ENCODE data around the gene SYCE1L.
"Not testable (repeated sequence)": the region's sequence is repeated elsewhere in the genome, so short reads cannot be mapped to it uniquely, and the experiment has no call there.

The SYCE1L gene

DNA sequence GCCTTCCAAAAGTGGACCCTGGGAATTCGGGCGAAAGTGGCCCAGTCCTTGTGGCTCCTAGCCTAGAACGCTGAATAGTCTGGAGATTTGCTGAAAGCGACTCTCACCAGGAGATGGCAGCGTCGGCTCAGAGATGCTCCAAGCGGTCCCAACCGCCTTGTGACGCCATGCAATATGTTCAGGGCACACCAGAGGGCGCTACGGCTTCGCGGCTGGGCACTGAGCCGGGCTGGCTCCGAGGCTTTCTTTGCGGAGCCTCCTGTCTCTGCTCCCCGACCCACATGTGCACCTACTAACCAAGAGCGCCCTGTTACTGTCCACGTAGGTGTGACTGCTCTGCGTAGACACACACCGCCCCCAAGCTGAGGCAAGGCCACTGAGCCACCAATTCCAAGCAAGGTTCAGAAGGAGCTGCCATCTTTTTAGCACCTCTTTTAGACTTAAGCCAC, 36.9 kb downstream of the SYCE1L start:
- in situ Hi-C loops (cut with MboI; ENCODE audit: low sequenced_read_pairs) = loop anchor here (10.0 kb wide), 1 partner anchor 349 kb away; no protein-coding TSS in a partner anchor

DNA sequence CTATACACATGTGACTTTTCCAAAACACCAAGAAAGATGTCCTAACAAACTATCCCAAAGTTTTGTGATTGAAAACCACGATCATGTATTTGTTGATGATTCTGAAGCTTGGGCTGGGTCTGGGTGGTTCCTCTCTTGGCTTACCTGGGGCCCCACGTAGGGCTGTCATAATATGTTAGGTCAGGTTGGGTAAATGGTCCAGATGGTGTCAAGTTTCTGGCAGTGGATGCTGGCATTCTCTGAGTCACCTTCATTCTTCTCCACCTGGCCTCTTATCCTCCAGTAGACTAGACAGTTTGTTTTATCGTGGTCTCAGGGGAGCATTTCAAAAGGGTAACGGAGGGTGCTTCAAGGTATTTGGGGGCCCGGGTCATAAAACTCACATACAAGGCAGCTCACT, 39.4 kb downstream of the SYCE1L start:
- in situ Hi-C loops (cut with MboI; ENCODE audit: low sequenced_read_pairs) = loop anchor here (10.0 kb wide), 1 partner anchor 346 kb away; no protein-coding TSS in a partner anchor

DNA sequence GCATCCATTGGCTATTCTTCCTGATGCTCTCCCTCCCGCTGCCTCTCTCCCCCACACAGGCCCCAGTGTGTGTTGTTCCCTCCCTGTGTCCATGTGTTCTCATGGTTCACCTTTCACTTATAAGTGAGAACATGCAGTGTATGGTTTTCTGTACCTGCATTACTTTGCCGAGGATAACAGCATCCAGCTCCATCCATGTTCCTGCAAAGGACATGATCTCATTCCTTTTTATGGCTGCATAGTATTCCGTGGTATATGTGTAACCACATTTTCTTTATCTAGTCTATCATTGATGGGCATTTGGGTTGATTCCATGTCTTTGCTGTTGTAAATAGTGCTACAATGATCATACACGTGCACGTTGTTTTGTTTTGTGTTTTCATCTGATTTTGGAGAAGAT, 43.3 kb downstream of the SYCE1L start:
- in situ Hi-C loops (cut with MboI; ENCODE audit: low sequenced_read_pairs) = not testable (repeated sequence)

DNA sequence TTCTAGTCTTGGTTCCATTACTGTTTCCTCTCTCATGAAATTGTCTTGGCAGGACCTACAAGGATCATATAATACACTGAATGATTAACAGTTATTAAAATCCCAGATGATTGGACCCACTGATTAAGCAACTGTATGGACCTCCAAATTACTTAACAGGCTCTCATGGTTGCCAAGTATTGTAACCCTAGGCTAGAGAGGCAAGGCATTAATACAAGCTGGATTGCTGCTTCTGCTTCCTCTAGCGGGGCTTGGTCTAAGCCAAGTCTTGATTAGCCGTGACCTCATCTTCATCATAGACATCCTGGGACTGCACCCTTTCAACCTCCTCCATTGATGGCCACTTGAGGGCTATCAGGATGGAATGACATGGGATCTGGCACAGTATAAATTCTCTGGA, 46.9 kb downstream of the SYCE1L start:
- in situ Hi-C loops (cut with MboI; ENCODE audit: low sequenced_read_pairs) = no loop called here

DNA sequence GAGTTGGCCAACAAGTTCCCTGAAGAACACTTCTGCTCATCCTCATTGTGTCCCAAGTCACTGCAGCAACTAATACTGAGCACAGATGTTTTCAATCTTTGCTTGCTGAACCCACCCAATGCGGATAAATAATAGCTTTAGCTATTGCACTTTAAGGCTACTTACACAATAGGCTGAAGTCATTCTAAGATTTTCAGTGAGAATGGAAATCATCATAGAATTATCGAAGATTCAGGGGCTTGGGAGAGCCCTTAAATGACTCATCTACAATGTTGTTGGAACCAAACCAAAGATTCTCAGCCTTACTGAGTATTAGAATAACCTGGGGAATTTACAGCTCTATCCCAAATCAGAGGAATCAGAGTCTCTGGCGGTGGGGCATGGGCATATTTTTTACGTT, 51.2 kb downstream of the SYCE1L start:
- in situ Hi-C loops (cut with MboI; ENCODE audit: low sequenced_read_pairs) = no loop called here

Data from HL-60/S4 treated with phorbol 12-myristate 13-acetate at 8.2 ng/mL for 4 days and 3 days (cell line).